ENCODE results near the gene TESMIN. TPM values are rescaled to one million over a fixed set of nuclear protein-coding genes. Genes with fewer than 3 reads are reported as not detected.

The TESMIN gene
- total RNA-seq, 1 experiment from 2014 or later = 78.8 TPM

- no peak for TF ChIP-seq STAT6 (CRISPR knock-in tag; conservative IDR thresholded peaks at IDR 0.05; ENCODE audit: low read depth)
- no peak for TF ChIP-seq FOXP4 (CRISPR knock-in tag; IDR thresholded peaks at IDR 0.05)
- TF ChIP-seq IRF2 (CRISPR knock-in tag; IDR thresholded peaks at IDR 0.05; ENCODE audit: borderline replicate concordance, low read depth) = no peak
- TF ChIP-seq USF1 (CRISPR knock-in tag; IDR thresholded peaks at IDR 0.05) = no peak
- TF ChIP-seq MXD4 (CRISPR knock-in tag; IDR thresholded peaks at IDR 0.05; ENCODE audit: borderline replicate concordance) = no peak
- no peak for TF ChIP-seq CTCF (IDR thresholded peaks at IDR 0.05)
Observed at GRCh38 chr11:68743539-68743938, 7.8 kb downstream of the TESMIN start (continued).

GRCh38 chr11:68741463-68741862 is 9.9 kb downstream of the TESMIN start:
- Mint-ChIP-seq H3K4me3 (no peak overlapping the region), H3K27me3 (ENCODE audit: low read depth) (no peaks in the 10 kb centered on the region), H3K36me3 (peaks cover 79% of the 10 kb centered on the region), H3K9me3 (no peaks in the 10 kb centered on the region), H3K27ac (peak overlapping the region; percentile 78), H3K4me1 (peaks cover 34% of the 10 kb centered on the region)
- ChIA-PET POLR2A (interaction anchor here (0.6 to 1.4 kb wide), 2 partner anchors 9 to 19 kb away, joined by 3 to 4 read pairs; no protein-coding TSS in a partner anchor), CTCF (interaction anchor here (0.6 kb wide), 1 partner anchor 102 kb away, joined by 3 read pairs; no protein-coding TSS in a partner anchor)
- ATAC-seq (peak; percentile 46), DNase-seq (ENCODE audit: low spot score) (no peak)
- TF ChIP-seq ATF6 (CRISPR knock-in tag; IDR thresholded peaks at IDR 0.05) (no peak), NR3C1 (CRISPR knock-in tag; conservative IDR thresholded peaks at IDR 0.05; ENCODE audit: low read depth) (no peak), KAT7 (CRISPR knock-in tag; IDR thresholded peaks at IDR 0.05; ENCODE audit: borderline replicate concordance) (no peak), NFE2L1 (CRISPR knock-in tag; IDR thresholded peaks at IDR 0.05) (no peak), FOXK1 (CRISPR knock-in tag; IDR thresholded peaks at IDR 0.05) (no peak), MXD4 (CRISPR knock-in tag; IDR thresholded peaks at IDR 0.05; ENCODE audit: borderline replicate concordance) (no peak), CREM (CRISPR knock-in tag; IDR thresholded peaks at IDR 0.05) (no peak), E2F1 (CRISPR knock-in tag; IDR thresholded peaks at IDR 0.05) (no peak), CREB1 (CRISPR knock-in tag; IDR thresholded peaks at IDR 0.05) (no peak), TP53 (CRISPR knock-in tag; IDR thresholded peaks at IDR 0.05) (no peak), TCF7 (CRISPR knock-in tag; IDR thresholded peaks at IDR 0.05; ENCODE audit: low read depth) (no peak), NR1H2 (CRISPR knock-in tag; IDR thresholded peaks at IDR 0.05) (no peak)
